NCI-H2107 treated with DMSO at 0.1 percent for 48 hours (cell line): Measurements from ENCODE around the gene TRMT61A.

Experiments used
- DNase-seq: peaks from one replicate; lab custom pipeline; 2025; ENCODE audit not compliant: unreplicated experiment; lab: John Stamatoyannopoulos, UW

TRMT61A gene

GRCh38 chr14:103561381-103562178 is 32.6 kb downstream of the TRMT61A start:
- DNase-seq, result peak; percentile 35

- no peak for DNase-seq
Measured at GRCh38 chr14:103562179-103562428, 33.1 kb downstream of the TRMT61A start.

GRCh38 chr14:103562429-103563225 is 33.6 kb downstream of the TRMT61A start, which contains the start of the genes BAG5 and COA8:
Gene BAG5 (minus strand): TSS chr14:103562657. CDS start chr14:103561164, 1,493 bp downstream.
Gene COA8 (plus strand): TSS chr14:103562960. CDS start chr14:103563002, 42 bp downstream.
- peak; percentile 62 for DNase-seq

GRCh38 chr14:103563226-103563620 is 34.2 kb downstream of the TRMT61A start:
- DNase-seq, result no peak

GRCh38 chr14:103563844-103564505 is 35.0 kb downstream of the TRMT61A start:
- DNase-seq, result no peak

- DNase-seq, result peak; percentile 23
Measured at GRCh38 chr14:103568952-103569351, 40.0 kb downstream of the TRMT61A start.

GRCh38 chr14:103569408-103569807 is 40.4 kb downstream of the TRMT61A start:
- DNase-seq, result no peak

- DNase-seq, result no peak
Measured at GRCh38 chr14:103574104-103574503, 45.1 kb downstream of the TRMT61A start.

GRCh38 chr14:103574707-103575285 is 45.8 kb downstream of the TRMT61A start:
- no peak for DNase-seq

- DNase-seq, result peak; percentile 25
Measured at GRCh38 chr14:103576371-103577024, 47.5 kb downstream of the TRMT61A start.

GRCh38 chr14:103578401-103579075 is 49.5 kb downstream of the TRMT61A start:
- no peak for DNase-seq

GRCh38 chr14:103581206-103581605 is 52.2 kb downstream of the TRMT61A start:
- no peak for DNase-seq

- DNase-seq, result no peak
Measured at GRCh38 chr14:103581954-103582703, 53.1 kb downstream of the TRMT61A start.

GRCh38 chr14:103584326-103584915 is 55.4 kb downstream of the TRMT61A start:
- no peak for DNase-seq
